Vagina (tissue), 2 donors: ENCODE measurements around the gene SMAD1. TPM values are rescaled to one million over a fixed set of nuclear protein-coding genes. Genes with fewer than 3 reads are reported as not detected.
A peak's percentile ranks its signal among the peaks of the same experiment; 100 is the strongest.

Experiments used
- DNase-seq, 2 donors: peaks; one replicate each; pipeline ENCODE4 v3.0.0-alpha.2; 2017; ENCODE audit errors: extremely low spot score in 2 of 2
- H3K27ac ChIP-seq: fragments of 200-600 bp; sonication (generic); one replicate; pipeline ENCODE4 v1.5.1; 2019
- H3K27me3 ChIP-seq: fragments of 200-600 bp; sonication (generic); one replicate; pipeline ENCODE4 v1.5.1; 2019
- H3K36me3 ChIP-seq, 2 donors: fragments of 200-600 bp; sonication (generic); one replicate each; pipeline ENCODE4 v1.5.1; 2017 to 2019
- H3K4me1 ChIP-seq: fragments of 200-600 bp; sonication (generic); one replicate; pipeline ENCODE4 v1.5.1; 2019
- H3K4me3 ChIP-seq, 2 donors: fragments of 200-600 bp; sonication (generic); 1 replicate in 1 of 2; 2 replicates in 1 of 2; pipeline ENCODE4 v1.5.1; 2016 to 2019
- H3K9me3 ChIP-seq: fragments of 200-600 bp; sonication (generic); one replicate; pipeline ENCODE4 v1.5.1; 2019
- POLR2A ChIP-seq, 2 donors: fragments of 450-650 bp; IDR thresholded peaks; one replicate each; pipeline ENCODE4 v1.6.1; 2017; ENCODE audit warnings: antibody characterized with exemption in 2 of 2, mild to moderate bottlenecking in 2 of 2, moderate library complexity in 2 of 2
- POLR2AphosphoS5 ChIP-seq, 2 donors: sonication (generic); formaldehyde crosslinking; IDR thresholded peaks; one replicate each; pipeline ENCODE4 v1.9.0; 2017; ENCODE audit warnings: antibody characterized with exemption in 2 of 2, mild to moderate bottlenecking in 2 of 2, low read depth in 1 of 2; ENCODE audit not compliant: insufficient read depth in 1 of 2
- intact Hi-C: fragments of 100-400 bp; cut with DNase I; formaldehyde crosslinking; loops from one replicate; pipeline ENCODE4 v1.15.1; 2023
- total RNA-seq: library from RNA; depleted of rRNA; stranded (reverse); fragments of >200 nt; gene quantifications from one replicate; pipeline ENCODE4 v1.2.3, GENCODE V29; 2016
- TF ChIP-seq, protein P1 (sequence below), 3 experiments: fragments of 450-650 bp in 2 of 3; fragments of 200-600 bp in 1 of 3; sonication (generic) in 1 of 3; IDR thresholded peaks; one replicate each; pipeline ENCODE4 v1.5.1; 2017 to 2019; ENCODE audit warnings: antibody characterized with exemption in 3 of 3, mild to moderate bottlenecking in 2 of 3, moderate library complexity in 2 of 3

The SMAD1 gene
- total RNA-seq: 31.7 TPM

DNA sequence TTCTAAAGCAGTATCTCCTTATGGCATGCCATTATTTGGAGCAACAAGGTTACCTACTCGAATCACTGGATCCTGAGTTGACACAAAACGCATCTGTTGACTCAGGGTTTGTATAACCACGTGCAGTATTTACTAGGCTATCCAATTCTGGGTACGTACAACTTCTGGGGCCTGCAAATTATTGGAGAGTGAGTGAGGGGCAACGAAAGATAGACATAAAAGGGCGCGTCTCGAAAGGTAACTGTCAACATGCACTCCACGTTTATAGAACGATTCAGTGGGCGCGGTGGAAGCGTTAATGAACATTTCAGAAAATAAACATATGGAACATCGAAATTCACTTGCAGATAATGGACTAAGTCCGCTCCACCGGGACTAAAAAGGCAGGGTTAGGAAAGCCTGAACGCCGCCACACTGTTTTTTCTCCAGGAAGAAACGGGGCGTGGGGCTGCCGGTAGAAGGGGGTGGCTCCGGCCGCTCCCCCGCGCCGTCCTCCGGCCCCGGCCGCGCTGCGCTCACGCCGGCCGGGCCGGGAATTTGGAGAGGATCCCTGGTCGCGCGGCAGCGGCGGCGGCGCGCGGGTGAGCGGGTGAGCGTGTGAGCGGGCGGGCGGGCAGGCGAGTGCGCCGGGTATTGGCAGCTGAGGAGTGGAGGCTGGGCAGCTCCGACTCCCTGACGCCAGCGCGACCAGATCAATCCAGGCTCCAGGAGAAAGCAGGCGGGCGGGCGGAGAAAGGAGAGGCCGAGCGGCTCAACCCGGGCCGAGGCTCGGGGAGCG lies at the start of gene SMAD1:
Gene SMAD1, plus strand, starts transcription at position 690 of the 778 bp plus-strand sequence. CDS start 32,761 bp downstream, outside the sequence.
- peak within 1 kb of the TSS; percentile 72 to 73 for H3K4me3 ChIP-seq
- H3K9me3 ChIP-seq: no peaks in the 10 kb centered on the region
- H3K27me3 ChIP-seq: no peaks in the 10 kb centered on the region
- peaks cover 24% of the 10 kb centered on the region for H3K4me1 ChIP-seq
- TF ChIP-seq, protein P1, sequence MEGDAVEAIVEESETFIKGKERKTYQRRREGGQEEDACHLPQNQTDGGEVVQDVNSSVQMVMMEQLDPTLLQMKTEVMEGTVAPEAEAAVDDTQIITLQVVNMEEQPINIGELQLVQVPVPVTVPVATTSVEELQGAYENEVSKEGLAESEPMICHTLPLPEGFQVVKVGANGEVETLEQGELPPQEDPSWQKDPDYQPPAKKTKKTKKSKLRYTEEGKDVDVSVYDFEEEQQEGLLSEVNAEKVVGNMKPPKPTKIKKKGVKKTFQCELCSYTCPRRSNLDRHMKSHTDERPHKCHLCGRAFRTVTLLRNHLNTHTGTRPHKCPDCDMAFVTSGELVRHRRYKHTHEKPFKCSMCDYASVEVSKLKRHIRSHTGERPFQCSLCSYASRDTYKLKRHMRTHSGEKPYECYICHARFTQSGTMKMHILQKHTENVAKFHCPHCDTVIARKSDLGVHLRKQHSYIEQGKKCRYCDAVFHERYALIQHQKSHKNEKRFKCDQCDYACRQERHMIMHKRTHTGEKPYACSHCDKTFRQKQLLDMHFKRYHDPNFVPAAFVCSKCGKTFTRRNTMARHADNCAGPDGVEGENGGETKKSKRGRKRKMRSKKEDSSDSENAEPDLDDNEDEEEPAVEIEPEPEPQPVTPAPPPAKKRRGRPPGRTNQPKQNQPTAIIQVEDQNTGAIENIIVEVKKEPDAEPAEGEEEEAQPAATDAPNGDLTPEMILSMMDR (IDR thresholded peaks at IDR 0.05): no peak
- TF ChIP-seq POLR2AphosphoS5 (IDR thresholded peaks at IDR 0.05; ENCODE audit: insufficient read depth in 1 of 2, low read depth in 1 of 2): peak in 1 of 2 donors; percentile 16
- TF ChIP-seq POLR2A (IDR thresholded peaks at IDR 0.05): peak in 1 of 2 donors; percentile 5
- DNase-seq: no peak
- peak within 1 kb of the TSS; percentile 98 for H3K27ac ChIP-seq
- intact Hi-C loops: no loop called here
- no peaks in the 10 kb centered on the region for H3K36me3 ChIP-seq

- Histone ChIP-seq H3K9me3 (no peaks in the 10 kb centered on the region), H3K4me1 (no peaks in the 10 kb centered on the region), H3K27me3 (no peaks in the 10 kb centered on the region), H3K36me3 (no peaks in the 10 kb centered on the region), H3K4me3 (no peak overlapping the region), H3K27ac (no peak overlapping the region)
- intact Hi-C loops: no loop called here
- no peak for DNase-seq
- TF ChIP-seq, protein P1 (IDR thresholded peaks at IDR 0.05): no peak
- no peak for TF ChIP-seq POLR2A (IDR thresholded peaks at IDR 0.05)
- TF ChIP-seq POLR2AphosphoS5 (IDR thresholded peaks at IDR 0.05; ENCODE audit: insufficient read depth in 1 of 2, low read depth in 1 of 2): no peak
Observed at GRCh38 chr4:145433684-145434083, 48.0 kb upstream of the SMAD1 start.

GRCh38 chr4:145435646-145436045 lies 46.0 kb upstream of the SMAD1 start:
- Histone ChIP-seq H3K4me3 (no peak overlapping the region), H3K27ac (no peak overlapping the region), H3K27me3 (no peaks in the 10 kb centered on the region), H3K9me3 (no peaks in the 10 kb centered on the region), H3K4me1 (no peaks in the 10 kb centered on the region), H3K36me3 (no peaks in the 10 kb centered on the region)
- intact Hi-C loops: no loop called here
- DNase-seq: no peak
- TF ChIP-seq POLR2AphosphoS5 (IDR thresholded peaks at IDR 0.05; ENCODE audit: insufficient read depth in 1 of 2, low read depth in 1 of 2) (no peak), POLR2A (IDR thresholded peaks at IDR 0.05) (no peak)
- TF ChIP-seq, protein P1 (IDR thresholded peaks at IDR 0.05): no peak

DNA sequence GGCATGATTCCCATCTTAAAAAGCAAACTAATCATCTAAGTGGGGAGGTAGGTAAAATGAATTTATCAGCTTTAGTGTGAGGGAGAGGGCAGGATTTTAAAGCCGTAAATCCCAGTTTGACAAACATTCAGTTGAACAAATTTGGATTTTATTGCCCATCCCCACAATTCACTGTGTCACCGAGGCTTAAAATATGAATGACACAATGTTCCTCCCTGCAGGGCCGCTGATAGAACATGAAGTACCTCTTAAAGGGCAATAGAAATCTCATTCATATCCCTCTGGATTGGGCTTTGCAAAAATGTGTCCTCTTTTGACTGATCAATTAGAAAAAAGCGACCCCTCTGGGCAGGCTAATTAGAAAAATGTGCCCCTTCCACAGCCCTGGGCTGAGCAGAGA lies 45.5 kb upstream of the SMAD1 start:
- Histone ChIP-seq H3K27me3 (no peaks in the 10 kb centered on the region), H3K4me1 (no peaks in the 10 kb centered on the region), H3K4me3 (no peak overlapping the region), H3K36me3 (no peaks in the 10 kb centered on the region), H3K27ac (no peak overlapping the region), H3K9me3 (no peaks in the 10 kb centered on the region)
- no peak for TF ChIP-seq POLR2A (IDR thresholded peaks at IDR 0.05)
- TF ChIP-seq POLR2AphosphoS5 (IDR thresholded peaks at IDR 0.05; ENCODE audit: insufficient read depth in 1 of 2, low read depth in 1 of 2): no peak
- TF ChIP-seq, protein P1 (IDR thresholded peaks at IDR 0.05): no peak
- DNase-seq: no peak
- intact Hi-C loops: no loop called here

DNA sequence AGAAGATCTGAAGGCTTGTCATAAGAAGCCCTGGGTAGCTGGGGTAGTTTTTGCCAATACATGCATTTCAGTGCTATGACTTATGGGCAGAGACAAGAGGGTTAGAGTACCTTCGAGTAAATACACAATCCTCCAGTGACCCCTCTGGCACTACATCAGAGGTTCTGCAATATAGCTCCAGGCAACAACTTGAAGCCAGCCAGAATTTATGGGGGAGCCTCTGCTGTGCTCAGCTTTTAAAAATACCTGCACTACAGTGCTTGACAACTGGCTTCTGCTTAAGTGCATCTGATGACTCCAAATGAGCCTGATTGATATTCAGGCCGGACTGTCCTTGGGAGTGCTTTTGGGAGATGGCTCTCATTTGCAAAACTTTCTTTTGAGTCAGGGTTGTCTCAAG lies 44.9 kb upstream of the SMAD1 start:
- H3K27me3 ChIP-seq: no peaks in the 10 kb centered on the region
- intact Hi-C loops: no loop called here
- DNase-seq: no peak
- H3K27ac ChIP-seq: no peak overlapping the region
- H3K9me3 ChIP-seq: no peaks in the 10 kb centered on the region
- no peaks in the 10 kb centered on the region for H3K4me1 ChIP-seq
- no peak overlapping the region for H3K4me3 ChIP-seq
- TF ChIP-seq POLR2AphosphoS5 (IDR thresholded peaks at IDR 0.05; ENCODE audit: insufficient read depth in 1 of 2, low read depth in 1 of 2) (no peak), POLR2A (IDR thresholded peaks at IDR 0.05) (no peak)
- TF ChIP-seq, protein P1 (IDR thresholded peaks at IDR 0.05): no peak
- no peaks in the 10 kb centered on the region for H3K36me3 ChIP-seq
